GM19324 (cell line): Measurements from ENCODE around the gene TMEM235.

Experiments used
- ATAC-seq: cut with Tn5 transposase; IDR thresholded peaks from one replicate; pipeline ENCODE4 v1.9.1; 2021; ENCODE audit warnings: mild to moderate bottlenecking, moderate library complexity; ENCODE audit not compliant: unreplicated experiment, low FRiP score

TMEM235 gene

DNA sequence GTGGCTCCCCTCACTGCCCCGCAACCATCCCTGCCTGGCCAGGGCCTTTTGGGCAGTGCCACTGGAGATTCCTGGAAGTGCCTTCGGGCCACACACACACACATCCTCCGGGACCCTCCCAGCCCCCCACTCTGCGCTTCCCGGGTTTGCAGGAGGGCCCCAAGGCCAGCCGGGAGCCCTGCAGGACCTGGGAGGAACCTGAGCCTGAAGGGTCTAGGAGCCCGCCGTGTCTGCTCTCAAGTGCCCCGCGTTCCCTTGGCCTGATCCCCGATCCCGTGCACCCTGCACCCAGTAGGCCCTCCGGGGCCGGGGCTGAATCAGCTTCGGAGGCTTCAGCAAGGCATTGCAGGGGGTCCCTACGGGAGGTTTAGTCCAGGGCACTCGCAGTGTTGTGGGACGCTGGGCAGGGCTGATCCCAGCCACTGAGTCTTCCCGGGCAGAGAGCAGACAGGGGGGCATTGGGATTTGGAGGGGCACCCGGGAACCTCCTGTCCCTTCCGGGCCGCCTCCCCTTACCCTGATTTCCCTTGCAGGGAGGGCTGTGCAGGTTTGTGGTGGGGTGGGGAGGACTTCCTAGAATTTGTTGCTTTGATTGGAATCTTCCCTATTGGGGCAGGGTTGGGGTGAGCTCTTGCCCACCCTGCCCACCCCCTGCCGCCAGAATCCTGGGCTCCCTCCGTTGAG is 36.9 kb downstream of the TMEM235 start:
- ATAC-seq: no peak

DNA sequence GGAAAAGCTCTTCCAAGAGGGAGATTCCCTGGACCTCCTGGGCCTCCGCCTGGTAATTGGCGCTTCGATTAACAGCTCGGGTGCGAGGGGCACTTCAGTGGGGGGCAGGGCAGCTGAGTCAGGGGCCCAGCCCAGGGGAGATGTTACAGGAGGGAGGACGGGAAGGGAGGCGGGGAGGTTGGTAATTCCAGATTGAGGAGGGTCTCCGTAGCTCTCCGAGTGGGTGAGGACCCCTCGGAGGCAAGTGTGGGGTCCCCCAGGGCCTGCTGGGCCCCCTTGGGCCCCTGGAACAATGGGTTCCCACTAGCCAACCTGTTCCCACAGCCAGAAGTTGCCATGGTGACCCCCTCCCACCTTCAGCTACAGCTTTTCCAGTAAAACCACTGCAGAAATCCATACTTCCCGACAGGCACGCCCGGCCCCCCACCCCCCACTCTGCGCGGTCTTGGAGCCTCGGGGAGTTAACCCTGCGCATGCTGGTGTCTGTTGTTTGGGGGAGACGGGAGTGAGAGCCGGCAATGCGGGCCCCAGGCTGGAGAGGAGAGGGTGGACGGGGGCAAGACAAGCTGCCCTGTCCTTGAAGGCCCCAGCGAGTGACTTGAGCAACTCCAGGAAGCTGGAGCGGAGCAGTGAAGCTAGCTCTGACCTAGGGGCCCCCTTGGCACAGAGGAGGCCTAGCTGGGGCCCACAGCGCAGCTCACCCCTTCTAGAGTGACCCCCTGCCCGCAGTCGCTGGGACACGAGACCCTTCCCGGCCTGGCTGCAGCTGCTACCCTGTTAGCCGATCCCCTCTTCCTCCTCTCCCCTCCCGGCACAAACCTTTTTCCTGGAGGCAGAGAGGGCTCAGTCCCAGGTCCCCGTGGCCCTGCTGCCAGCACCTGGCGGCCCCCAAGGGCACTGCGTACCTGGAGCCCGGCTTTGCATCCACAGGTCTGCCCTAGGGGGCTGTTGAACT is 37.8 kb downstream of the TMEM235 start:
- ATAC-seq: no peak

DNA sequence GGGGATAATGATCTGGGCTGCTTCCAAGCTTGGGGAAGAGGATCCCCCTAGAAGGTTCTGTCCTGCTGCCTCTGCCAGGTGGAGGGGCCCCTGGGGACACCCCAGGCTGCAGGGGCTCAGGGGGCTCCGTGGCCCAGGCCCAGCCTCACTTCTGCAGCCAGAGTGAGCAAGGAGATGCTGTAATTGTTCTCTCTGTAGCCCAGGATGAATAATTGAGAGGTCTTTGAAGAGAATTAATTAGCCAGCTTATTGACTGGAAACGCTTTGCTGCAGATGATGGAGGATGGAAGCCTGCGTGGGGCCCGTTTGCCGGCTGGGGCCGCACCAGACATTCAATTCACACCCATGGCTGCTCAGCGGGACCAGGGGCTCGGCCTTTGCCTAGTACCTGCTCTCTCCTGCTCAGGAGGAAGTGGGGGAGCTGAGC is 38.5 kb downstream of the TMEM235 start:
- no peak for ATAC-seq

DNA sequence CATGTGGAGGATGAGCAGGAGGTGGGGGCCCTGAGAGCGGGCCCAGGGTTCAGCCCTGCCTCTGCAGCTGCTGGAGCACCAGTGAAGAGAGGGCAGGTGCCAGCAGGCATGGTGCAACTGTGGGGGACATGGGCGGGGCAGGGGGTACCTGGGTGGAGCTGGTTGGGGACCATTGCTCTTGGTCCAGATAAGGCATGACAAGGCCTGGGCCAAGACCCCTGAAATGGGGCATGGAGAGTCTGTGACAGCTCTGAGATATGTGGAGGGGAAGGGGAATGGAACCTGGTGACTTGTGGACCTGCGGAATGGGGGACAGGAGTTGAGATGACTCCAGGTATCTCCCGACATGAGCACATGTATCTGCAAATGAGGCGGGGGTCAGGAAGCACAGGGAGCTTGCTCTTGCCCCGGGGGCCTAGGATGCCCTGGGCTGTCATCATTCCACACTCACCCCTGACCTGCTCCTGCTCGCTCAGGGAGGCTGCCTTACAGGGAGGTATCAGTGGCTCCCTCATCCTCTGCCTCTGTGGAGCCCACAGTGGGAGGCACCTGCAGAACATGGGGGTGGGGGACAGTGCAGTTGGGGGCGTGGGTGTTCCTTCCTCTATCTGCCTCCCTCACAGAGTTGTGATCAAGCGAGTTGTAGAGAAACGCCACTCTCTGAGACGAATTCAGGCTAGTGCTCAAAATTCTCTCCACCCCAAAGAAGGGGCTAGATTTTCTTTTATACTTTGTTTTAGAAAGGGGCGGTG is 40.2 kb downstream of the TMEM235 start:
- ATAC-seq: no peak

DNA sequence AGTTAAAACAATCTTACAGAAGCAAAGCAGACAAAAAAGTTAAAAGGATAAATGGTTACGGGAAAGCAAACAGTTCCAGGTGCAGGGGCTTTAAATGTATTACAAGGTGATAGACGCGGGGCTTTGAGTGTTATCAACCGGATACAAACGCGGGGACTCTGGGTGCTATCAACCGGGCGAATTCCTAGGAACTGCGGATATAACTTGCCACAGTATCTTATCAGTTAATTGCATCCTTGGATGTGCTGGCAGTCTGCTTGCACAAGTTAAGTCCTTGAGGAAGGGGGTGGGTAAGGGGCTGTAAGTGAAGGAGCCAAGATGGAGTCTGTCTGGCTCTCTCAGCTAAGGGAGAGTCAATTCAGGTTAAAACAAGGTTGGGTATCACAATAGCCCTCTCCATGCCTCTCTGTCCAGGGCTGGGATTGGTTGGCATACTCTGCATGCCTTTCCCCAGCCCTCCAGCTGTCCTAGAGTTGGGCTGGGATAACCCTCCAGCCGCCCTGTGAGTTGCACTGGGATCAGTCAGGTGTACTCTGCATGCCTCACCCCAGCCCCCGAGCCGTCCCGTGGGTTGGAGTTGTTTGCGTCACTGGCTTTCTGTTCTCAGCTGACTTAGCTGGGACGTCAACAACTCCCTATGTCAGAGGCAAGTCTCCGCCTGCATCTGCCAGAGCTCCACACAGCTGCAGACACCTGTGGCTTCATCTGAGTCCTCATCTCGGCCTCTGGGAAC is 40.9 kb downstream of the TMEM235 start:
- ATAC-seq: no peak

DNA sequence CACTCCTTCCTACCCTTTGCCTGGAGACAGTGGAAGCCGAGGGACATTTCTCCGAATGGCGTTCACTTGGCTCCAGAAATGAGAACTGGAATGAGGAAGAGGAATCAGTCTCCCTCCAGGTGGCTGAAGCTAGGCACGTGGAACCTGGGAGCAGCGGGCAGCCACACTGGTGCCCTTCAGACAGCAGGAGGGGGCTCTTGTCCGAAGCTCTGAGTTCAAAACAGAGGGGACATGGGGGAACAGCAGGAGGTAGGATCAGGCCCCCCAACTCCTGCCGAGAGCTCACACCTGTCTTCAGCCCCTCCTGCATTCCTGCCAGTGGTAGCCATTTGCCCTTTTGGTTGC is 41.5 kb downstream of the TMEM235 start:
- no peak for ATAC-seq

DNA sequence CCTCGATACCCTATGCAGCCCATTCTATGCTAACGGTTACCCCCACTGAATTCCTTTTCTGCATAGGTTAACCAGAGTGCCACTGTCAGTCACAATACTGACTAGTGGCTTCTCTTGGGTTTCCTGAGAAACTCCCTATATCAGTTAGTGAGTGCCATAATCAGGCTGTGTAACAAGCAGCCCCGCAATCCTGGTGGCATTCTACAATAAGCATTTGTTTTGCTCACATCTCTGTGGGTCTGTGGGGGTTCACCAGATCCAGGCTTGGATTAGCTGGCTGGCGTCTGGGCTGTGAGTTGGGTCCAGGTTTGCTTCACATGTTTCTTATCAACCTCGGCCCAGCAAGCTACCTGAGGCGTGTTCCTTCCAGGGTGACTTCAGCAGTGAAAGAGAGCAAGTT is 42.4 kb downstream of the TMEM235 start:
- ATAC-seq: no peak

DNA sequence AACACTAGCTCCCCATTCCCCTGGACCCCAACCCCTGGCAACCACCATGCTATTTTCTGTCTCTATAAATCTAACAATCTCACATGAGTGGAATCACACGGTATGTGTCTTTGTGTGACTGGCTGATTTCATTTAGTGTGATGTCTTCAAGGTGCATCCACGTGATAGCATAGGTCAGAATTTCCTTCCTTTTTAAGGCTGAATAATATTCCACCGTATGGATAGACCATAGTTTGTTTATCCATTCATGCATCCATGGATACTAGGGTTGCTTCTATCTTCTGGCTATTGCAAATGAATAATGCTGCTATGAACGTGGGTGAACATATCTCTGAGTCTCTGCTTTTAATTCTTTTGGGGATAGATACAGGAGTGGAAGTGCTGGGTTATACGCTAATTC is 43.9 kb downstream of the TMEM235 start:
- ATAC-seq: no peak

DNA sequence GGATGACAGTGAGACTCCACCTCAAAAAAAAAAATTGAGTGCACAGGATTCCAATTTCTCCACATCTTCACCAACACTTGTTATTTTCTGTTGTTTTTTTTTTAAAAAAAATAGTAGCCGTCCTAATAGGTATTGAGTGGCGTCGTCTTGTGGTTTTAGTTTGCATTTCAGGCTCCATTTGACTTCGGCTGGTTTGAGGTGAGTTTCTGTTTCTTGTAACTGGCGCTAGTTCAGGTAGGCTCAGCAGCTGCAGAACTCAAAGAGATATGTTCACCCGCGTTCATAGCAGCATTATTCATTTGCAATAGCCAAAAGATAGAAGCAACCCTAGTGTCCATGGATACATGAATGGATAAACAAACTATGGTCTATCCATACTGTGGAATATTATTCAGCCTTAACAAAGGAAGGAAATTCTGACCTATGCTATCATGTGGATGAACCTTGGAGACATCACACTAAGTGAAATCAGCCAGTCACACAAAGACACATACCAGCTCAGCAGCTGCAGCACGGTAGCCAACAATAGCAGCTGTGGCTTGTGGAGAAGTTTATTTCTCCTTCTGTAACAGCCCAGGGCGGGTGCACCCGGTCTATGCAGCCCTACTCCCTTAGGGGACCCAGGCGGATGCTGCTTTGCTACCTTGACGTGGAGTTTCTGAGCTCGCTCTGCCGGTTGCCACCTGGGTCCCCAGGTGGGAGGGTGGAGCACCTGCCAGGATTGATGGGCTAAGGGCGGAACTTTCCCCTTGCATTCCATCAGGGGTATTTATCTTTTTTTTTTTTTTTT is 44.9 kb downstream of the TMEM235 start:
- ATAC-seq: no peak

DNA sequence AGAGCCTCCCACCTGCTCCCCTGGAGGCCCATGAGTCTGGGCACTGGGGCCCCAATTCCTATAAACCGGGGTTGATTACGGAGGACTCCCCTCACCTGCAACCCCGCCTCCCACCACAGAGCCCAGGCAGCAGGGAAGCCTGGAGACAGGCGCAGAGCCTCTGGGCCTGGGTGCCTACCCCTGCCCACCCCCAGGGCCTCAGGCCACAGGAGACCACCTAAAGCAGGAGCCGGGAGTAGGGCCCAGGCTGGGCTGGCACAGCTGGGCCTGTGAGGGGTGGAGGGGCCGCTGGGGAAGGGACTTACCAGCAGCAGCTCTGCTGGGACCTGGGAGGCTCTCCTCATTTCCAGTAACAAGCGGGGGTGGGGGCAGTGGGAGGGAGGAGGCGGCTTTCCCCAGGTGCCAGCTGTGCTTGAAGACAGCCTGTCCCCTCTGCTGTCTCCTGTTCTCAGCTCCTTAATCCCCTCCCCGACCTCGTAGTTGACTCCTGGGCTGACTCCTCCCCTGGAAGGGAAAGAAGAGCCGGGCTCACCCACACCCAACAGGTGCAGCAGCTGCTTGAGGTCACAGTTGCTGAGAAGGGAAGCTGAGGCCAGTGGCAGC is 46.8 kb downstream of the TMEM235 start:
- no peak for ATAC-seq

DNA sequence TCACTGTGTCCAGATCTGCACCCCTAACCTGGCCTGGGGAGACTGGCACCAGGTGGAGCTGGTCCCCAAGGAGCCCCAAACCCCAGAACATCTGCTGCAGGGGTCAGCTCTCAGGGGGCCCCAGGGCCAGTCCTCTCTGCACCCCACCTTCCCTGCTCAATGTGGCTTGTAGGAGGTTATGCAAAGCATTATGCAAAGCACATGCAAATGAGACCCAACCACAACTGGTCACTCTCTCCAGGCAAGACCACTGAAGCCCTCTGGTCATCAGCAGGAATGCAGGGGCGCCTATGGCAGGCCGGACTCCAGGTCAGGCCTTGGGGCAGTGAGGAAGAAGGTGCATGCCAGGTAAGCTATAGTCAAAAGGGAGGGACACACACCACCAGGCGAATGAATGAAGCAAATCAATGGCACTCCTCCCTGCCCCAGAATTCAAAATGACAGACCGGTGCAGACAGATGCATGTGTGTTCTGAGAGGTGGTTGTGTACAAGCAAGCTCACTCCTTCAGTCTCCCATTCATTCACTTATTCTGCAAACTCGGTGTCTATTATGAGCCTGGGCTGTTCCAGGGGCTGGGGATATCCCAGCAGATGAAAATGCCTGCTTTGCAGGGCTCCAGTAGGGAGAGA is 48.0 kb downstream of the TMEM235 start:
- no peak for ATAC-seq

DNA sequence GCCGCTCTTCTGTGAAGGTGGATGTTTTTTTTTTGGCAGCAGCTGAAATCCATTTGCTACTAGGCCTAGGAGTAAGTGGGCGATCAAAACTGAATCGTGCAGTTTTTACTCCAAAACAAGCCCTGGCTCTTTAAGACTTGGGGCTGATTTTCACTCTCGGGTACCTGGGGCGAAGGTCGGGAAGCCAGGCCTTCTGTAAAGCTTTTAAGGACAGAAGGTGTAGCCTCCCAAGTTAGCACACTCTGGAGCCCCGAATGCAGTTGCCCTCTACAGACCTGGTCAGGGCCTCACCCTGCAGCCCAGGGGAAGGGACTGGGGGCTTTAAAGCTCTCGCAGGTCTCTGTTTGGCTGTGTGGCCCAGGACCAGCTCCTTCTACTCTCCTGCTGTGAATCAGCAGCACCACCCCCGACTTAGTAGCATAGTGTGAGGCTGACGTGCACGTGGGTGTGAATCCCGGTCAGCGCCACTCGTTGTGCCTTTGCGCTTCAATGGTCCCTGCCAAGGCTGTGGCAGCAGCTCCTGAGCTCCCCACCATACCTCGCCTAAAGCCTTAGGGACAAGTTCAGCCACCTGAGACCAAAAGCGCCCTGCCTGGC is 49.9 kb downstream of the TMEM235 start:
- no peak for ATAC-seq

DNA sequence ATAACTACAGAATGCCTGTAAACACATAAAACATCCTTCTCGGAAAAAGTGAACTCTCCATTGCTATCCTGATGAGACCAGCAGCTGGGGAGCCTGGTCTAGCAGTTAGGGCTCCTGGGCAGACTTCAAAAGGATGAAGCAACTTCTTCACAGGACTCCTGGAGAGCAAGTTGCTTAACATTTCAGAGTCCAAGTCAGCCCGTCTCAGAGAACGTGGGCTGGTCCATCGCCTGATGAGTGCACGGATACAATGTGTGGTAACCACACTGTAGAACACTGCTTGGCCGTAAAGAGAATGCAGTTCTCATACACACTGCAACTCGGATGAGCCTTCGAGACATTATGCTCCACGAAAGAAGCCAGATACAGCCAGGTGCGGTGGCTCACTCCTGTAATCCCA is 52.7 kb downstream of the TMEM235 start:
- no peak for ATAC-seq

DNA sequence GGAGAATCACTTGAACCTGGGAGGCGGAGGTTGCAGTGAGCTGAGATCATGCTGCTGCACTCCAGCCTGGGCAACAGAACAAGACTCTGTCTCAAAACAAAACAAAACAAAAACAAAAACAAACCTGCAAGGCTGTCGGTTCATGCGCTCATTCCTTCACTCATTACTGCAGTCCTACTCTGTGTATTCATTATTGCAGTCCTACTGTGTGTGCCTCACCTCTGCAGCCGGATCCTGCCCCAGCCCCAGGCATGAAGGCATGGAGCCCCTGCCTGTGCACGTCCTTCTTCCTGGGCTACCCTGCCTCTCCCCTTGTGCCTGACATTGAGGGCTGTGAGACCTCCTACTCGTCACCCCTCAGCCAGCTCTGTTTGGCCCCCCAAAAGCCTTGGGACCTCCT is 57.6 kb downstream of the TMEM235 start:
- no peak for ATAC-seq

DNA sequence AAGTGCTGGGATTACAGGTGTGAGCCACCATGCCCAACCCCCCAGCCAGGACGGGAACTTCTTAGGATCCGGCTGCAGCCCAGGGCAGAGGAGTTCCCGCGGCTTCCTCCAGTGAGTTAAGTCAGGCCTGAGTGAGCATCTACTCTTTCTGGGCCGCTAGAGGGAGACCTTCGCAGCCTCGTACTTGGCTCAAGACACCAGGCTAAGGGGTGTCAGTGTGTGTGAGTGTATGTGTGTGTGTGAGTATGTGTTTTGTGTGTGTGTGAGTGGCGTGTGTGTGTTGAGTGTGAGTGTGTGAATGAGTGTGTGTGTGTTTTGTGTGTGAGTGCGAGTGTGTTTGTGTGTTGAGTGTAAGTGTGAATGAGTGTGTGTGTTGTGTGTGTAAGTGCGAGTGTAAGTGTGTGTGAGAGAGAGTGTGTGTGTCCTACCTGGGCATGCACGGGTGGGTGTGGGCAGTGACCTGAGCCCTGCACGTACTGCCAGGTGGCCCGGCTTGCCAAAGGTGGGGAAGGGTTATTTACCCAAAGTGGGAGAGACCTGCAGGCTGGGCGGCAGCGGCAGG is 58.5 kb downstream of the TMEM235 start:
- no peak for ATAC-seq
